Measurements from ENCODE around the gene HMGXB4. TPM values are rescaled to one million over a fixed set of nuclear protein-coding genes. Genes with fewer than 3 reads are reported as not detected.

HMGXB4 gene
- total RNA-seq, 4 donors from 2014 or later, result 13.3 to 19.6 (median 15.9) TPM

DNA sequence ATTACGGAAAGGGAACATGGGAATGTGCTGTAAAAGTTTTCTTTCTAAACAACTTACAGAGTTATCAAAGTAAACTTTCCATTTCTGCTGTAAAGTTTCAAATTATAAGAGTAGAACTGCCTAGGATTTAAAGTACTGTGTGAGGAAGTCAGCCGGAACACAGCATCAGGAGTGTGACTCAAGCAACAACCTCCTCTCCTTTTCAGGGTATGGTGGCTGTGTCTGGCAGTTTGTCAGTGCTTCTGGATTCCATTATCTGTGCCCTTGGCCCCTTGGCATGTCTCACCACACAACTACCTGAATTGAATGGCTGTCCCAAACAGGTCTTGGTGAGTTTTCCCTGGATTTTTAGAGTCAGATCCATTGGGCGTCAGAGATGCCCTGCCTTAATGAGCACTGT lies 35.5 kb downstream of the HMGXB4 start:
- TF ChIP-seq, protein P1, sequence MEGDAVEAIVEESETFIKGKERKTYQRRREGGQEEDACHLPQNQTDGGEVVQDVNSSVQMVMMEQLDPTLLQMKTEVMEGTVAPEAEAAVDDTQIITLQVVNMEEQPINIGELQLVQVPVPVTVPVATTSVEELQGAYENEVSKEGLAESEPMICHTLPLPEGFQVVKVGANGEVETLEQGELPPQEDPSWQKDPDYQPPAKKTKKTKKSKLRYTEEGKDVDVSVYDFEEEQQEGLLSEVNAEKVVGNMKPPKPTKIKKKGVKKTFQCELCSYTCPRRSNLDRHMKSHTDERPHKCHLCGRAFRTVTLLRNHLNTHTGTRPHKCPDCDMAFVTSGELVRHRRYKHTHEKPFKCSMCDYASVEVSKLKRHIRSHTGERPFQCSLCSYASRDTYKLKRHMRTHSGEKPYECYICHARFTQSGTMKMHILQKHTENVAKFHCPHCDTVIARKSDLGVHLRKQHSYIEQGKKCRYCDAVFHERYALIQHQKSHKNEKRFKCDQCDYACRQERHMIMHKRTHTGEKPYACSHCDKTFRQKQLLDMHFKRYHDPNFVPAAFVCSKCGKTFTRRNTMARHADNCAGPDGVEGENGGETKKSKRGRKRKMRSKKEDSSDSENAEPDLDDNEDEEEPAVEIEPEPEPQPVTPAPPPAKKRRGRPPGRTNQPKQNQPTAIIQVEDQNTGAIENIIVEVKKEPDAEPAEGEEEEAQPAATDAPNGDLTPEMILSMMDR (IDR thresholded peaks at IDR 0.05; ENCODE audit: low read depth), result no peak

DNA sequence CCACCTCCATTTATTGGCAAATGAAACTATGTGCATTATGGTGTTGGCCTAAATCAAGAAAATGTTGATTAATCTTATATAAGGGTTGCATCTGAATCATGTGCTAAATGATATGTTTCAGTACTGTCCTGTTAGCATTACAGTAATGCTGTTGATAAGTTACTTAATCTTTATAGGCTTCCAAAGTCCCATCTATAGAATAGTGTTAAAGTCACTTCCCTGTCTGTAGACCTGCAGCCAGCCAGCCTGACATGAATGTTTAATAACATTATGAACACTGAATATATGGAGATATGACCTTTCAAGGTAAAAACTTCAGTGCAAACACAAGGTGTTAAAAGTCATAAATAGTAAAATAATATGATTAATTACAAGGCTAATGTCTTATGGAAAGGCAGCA lies 38.8 kb downstream of the HMGXB4 start:
- TF ChIP-seq, protein P1 (IDR thresholded peaks at IDR 0.05; ENCODE audit: low read depth), result no peak

DNA sequence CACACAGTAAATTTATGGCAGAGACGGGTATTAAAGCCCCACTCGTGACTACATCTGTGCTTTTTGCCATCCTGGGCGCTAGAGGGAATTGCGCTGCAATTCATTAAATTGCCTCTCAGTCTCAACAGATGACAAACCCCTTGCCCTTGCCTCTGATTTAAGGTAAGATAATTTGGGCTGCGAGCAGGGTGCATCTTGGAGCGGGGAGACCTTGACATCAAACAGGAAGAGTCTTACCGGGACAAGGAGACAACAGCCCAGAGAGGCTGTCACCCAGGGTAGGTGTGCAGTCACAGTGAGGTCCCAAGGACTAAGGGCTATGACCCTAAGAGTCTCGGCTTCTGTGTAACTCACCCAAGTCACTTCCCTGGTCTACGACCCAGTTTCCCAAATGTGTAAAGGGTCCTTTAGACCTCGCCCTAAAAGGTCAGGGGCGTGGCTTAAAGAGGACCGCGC lies 42.0 kb downstream of the HMGXB4 start:
- TF ChIP-seq, protein P1 (IDR thresholded peaks at IDR 0.05; ENCODE audit: low read depth), result no peak

DNA sequence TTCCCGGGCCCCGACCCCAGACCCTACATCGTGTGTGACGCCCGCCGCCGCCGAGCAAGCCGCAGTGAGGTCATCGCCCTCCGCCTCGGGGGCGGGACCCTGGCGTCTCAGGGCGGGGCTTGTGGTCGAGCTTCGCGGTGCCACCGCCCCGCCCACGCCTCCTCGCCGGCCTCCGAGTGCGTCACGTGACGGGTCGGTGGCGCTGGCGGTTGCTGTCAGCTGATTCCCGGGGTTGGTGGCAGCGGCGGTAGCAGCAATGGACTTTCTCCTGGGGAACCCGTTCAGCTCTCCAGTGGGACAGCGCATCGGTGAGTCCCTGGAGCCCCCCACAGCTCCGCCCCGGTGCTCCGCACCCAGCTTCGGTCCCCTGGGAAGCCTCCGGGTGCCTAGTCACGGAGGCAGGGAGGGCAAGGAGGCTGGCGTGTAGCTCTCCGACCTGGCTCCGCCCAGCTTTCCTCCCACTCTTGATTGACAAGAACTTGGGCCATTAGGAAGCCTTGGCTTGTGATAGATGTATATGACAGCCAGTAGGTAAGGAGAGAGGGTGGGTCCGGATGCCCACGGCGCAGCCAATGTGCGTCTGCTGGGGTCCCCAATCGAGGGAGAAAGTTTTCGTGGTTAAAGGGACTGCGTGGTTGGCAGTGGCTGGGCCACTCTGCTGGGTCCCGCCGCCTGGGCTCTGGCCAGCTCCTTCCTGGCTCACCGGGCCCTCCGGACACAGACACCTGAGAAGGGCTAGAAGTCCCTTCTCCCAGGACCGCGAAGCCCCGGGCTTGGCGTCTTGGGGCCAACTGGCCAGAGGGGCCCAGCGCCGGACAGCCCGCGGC lies 42.6 kb downstream of the HMGXB4 start, which contains the start of gene TOM1:
TSS of gene TOM1 (plus strand) at position 222 of the 827 bp plus-strand sequence. CDS start at position 257, 35 bp downstream.
- TF ChIP-seq, protein P1 (IDR thresholded peaks at IDR 0.05; ENCODE audit: low read depth), result no peak

DNA sequence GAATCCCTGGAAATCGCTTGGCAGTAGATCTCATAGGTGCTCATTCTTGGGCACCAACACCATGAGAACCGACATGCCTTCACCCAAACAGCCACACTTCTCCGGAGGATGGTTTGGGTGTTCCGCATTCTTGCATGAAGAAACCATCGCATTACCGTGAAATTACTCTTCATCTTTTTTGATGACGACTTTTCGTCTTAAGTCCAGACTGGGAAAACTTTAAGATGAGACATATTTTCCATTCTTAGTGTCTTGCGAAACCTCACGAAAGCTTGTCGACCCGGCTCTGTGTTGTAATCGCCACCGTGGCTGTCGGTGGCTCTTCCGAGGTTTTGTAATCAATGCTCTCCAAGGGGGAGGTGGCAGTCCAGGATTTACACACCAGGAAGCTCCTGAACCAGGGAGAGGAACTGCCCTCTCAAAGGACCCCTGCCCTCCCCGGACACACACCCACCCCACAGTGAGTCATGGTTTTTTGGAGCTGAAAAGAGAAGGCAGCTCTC lies 44.1 kb downstream of the HMGXB4 start:
- TF ChIP-seq, protein P1 (IDR thresholded peaks at IDR 0.05; ENCODE audit: low read depth), result no peak

DNA sequence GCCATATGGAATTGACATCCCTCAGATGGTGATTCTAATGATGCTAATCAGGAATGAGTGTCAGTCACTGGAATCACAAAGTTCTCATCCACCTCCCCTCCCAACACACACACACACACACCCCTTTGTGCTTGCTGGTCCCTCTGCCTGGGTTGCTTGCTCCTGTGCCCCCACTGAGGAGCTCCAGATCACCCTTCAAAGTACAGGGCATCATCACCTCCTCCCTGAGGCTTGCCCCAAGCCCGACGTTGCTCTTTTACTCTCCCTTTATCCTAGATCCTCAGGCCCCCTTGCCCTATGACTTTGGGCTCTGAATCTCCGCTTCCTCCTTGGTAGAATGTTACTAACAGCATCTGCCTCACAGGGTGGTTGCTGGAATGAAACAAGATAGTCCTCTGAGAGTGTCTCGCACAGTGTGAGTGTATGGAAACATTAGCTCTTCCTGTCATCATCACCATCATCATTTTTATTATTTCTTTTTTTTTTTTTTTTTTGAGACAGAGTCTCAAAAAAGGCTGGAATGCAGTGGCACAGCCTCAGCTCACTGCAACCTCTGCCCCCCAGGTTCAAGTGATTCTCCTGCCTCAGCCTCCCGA lies 45.8 kb downstream of the HMGXB4 start:
- TF ChIP-seq, protein P1 (IDR thresholded peaks at IDR 0.05; ENCODE audit: low read depth), result no peak

DNA sequence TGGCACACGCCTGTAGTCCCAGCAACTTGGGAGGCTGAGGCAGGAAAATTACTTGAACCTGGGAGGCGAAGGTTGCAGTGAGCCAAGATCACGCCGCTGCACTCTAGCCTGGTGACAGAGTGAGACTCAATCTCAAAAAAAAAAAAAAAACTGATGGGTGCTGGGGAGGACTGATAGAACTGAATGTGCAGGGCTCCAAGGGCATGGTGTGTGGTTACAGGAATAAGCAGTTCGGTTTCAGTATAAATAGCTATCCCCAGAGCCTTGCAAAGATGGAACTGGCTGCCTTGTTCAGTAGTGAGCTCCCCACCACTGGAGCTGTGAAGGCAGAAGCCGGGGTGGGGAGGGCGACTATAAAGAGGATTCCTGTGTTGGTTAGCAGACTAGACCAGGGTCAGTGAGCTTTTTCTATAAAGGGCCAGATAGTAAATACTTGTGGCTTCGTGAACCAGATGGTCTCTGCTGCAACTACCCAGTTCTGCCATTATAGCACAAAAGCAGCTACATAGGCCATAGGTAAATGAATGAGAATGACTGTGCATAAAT lies 48.3 kb downstream of the HMGXB4 start:
- TF ChIP-seq, protein P1 (IDR thresholded peaks at IDR 0.05; ENCODE audit: low read depth), result no peak
